Heart right ventricle (tissue), 16 donors: ENCODE data around the gene NUDT7. TPM values are rescaled to one million over a fixed set of nuclear protein-coding genes. Genes with fewer than 3 reads are reported as not detected.

ENCODE experiments used
- ATAC-seq, 8 donors: fragments of 200-7000 bp; cut with Tn5 transposase; one replicate each; pipeline ENCODE4 v1.9.1; 2020; ENCODE audit warnings: mild to moderate bottlenecking in 8 of 8, moderate library complexity in 8 of 8, moderate number of reproducible peaks in 1 of 8
- DNase-seq, 2 donors: peaks; one replicate each; pipeline ENCODE4 v3.0.0-alpha.2; 2020
- H3K27ac ChIP-seq, 10 donors: fragments of 200-600 bp; sonication (generic) in 2 of 10; one replicate each; pipeline versions ENCODE4 v1.5.0 to v1.8.0; 2020 to 2022; ENCODE audit warnings: mild to moderate bottlenecking in 3 of 10
- H3K27me3 ChIP-seq, 7 donors: fragments of 200-600 bp; one replicate each; pipeline ENCODE4 v1.8.0; 2021 to 2022; ENCODE audit warnings: mild to moderate bottlenecking in 2 of 7
- H3K36me3 ChIP-seq, 9 donors: fragments of 200-600 bp; sonication (generic) in 1 of 9; one replicate each; pipeline versions ENCODE4 v1.5.0 to v1.8.0; 2020 to 2022; ENCODE audit warnings: mild to moderate bottlenecking in 2 of 9
- H3K4me1 ChIP-seq, 9 donors: fragments of 200-600 bp; sonication (generic) in 1 of 9; one replicate each; pipeline versions ENCODE4 v1.5.0 to v1.8.0; 2020 to 2022; ENCODE audit warnings: mild to moderate bottlenecking in 4 of 9
- H3K4me3 ChIP-seq, 10 donors: fragments of 200-600 bp; sonication (generic) in 2 of 10; one replicate each; pipeline versions ENCODE4 v1.5.0 to v1.8.0; 2020 to 2022; ENCODE audit warnings: mild to moderate bottlenecking in 7 of 10, moderate library complexity in 2 of 10
- H3K9me3 ChIP-seq, 11 donors: fragments of 200-600 bp in 10 of 11; sonication (generic) in 2 of 11; one replicate each; pipeline versions ENCODE4 v1.5.0 to v1.8.0; 2013 to 2022; ENCODE audit warnings: mild to moderate bottlenecking in 2 of 11, control low read depth in 1 of 11, moderate library complexity in 1 of 11
- CTCF ChIP-seq, 9 donors: fragments of 200-600 bp; sonication (generic) in 2 of 9; IDR thresholded peaks; one replicate each; pipeline versions ENCODE4 v1.5.0 to v1.8.0; 2021 to 2022; ENCODE audit warnings: antibody characterized with exemption in 9 of 9, mild to moderate bottlenecking in 5 of 9, moderate library complexity in 1 of 9
- WGBS, 2 donors: extraction: QIAGEN DNeasy Blood & Tissue Kit; methylation state at CpG; one replicate each; pipeline ENCODE4 v1.1.7; 2013; ENCODE audit warnings: inconsistent platforms in 1 of 2; 5-methylcytosine and 5-hydroxymethylcytosine counted together
- intact Hi-C, 10 donors: fragments of 100-400 bp; cut with DNase I; formaldehyde crosslinking; loops; one replicate each; pipeline versions ENCODE4 v1.11.1 to v1.14.2; 2022
- polyA plus RNA-seq, 2 donors: library from polyadenylated mRNA; stranded (reverse); fragments of 200-250 nt; gene quantifications; one replicate each; pipeline ENCODE4 v1.2.3, GENCODE V29; 2013
- total RNA-seq, 10 donors: library from RNA; stranded (reverse); fragmentation: NEBNext Ultra II Directional in 3 of 10; extraction: Animal tissue kit (Norgen Biotek cat#: 25700) in 3 of 10; gene quantifications; one replicate each; pipeline versions ENCODE4 v1.2.1 to v1.2.4, GENCODE V29; 2021 to 2023
- donor health status: Arrhythmogenic right ventricular cardiomyopathy.
- donor health status: ischemic (EF 13 %, LVEDD 7.1; RV severe dilation, severe dysfunction).
- donor health status: healthy with polysubstance abuse.
- donor health status: DM: no; HTN: yes; CAD: no.
- donor health status: DM: no; HTN: no; CAD: no.
- donor health status: ischemic (EF 25% LVEDD 6.9; RV normal size, moderate dysfunction).
- donor health status: ischemic (EF 25% LVEDD 5.7; RV mildly dilated, moderate dysfunction).
- donor health status: healthy.
- donor health status: DM: yes; HTN: yes; CAD: no.
- donor health status: Ischemic cardiomyopathy.
- donor health status: ischemic (EF 35%, LVEDD 5.7; RV mildly dilated, moderate dysfunction).
- donor health status: nonischemic (EF 11% LVEDD 7.7; RV severe dilation, severe dysfunction).
- donor health status: DM: yes; HTN: yes; CAD: no.
- donor health status: PGD.
- donor health status: ischemic (EF 29% LVEDD 5.4; RV normal size, mild dysfunction).
- donor health status: nonischemic (EF 23%, LVEDD 6.1; RV moderate dilation, normal function).

NUDT7 gene
- total and polyA plus RNA-seq, 12 donors = 10.3 to 75.7 (median 46.9) TPM

- WGBS, 2 donors = 92 to 94% methylated on average over 1 of the region's 1 CpG
- DNase-seq (no peak), ATAC-seq (no peak)
- Histone ChIP-seq H3K36me3 (no peaks in the 10 kb centered on the region), H3K9me3 (no peaks in the 10 kb centered on the region), H3K4me3 (no peak overlapping the region), H3K27ac (no peak overlapping the region), H3K27me3 (no peaks in the 10 kb centered on the region), H3K4me1 (peaks cover 0 to 8% (median 3%) of the 10 kb centered on the region in 9 donors)
- intact Hi-C loops = no loop called here
- no peak for TF ChIP-seq CTCF (IDR thresholded peaks at IDR 0.05)
Measured at GRCh38 chr16:77763994-77764393, 41.7 kb downstream of the NUDT7 start.

- Histone ChIP-seq H3K4me1 (peaks cover 0 to 8% (median 0%) of the 10 kb centered on the region in 9 donors), H3K9me3 (no peaks in the 10 kb centered on the region), H3K4me3 (no peak overlapping the region), H3K27ac (no peak overlapping the region), H3K27me3 (no peaks in the 10 kb centered on the region), H3K36me3 (no peaks in the 10 kb centered on the region)
- no peak for TF ChIP-seq CTCF (IDR thresholded peaks at IDR 0.05)
- ATAC-seq (no peak), DNase-seq (no peak)
- intact Hi-C loops = no loop called here
- WGBS, 2 donors = 65 to 79% methylated on average over 4 of the region's 4 CpGs
Measured at GRCh38 chr16:77767211-77767610, 44.9 kb downstream of the NUDT7 start.

- no peaks in the 10 kb centered on the region for H3K36me3 ChIP-seq
- DNase-seq = no peak
- no peak overlapping the region for H3K4me3 ChIP-seq
- H3K27me3 ChIP-seq = no peaks in the 10 kb centered on the region
- peaks cover 0 to 8% (median 0%) of the 10 kb centered on the region in 9 donors for H3K4me1 ChIP-seq
- H3K27ac ChIP-seq = no peak overlapping the region
- intact Hi-C loops = no loop called here
- H3K9me3 ChIP-seq = no peaks in the 10 kb centered on the region
- WGBS, 2 donors = 52 to 69% methylated on average over 3 of the region's 3 CpGs
- TF ChIP-seq CTCF (IDR thresholded peaks at IDR 0.05) = no peak
- ATAC-seq = no peak
Measured at GRCh38 chr16:77767826-77768225, 45.5 kb downstream of the NUDT7 start.

GRCh38 chr16:77775911-77776909 lies 53.9 kb downstream of the NUDT7 start:
- Histone ChIP-seq H3K4me1 (no peaks in the 10 kb centered on the region), H3K9me3 (no peaks in the 10 kb centered on the region), H3K36me3 (no peaks in the 10 kb centered on the region), H3K4me3 (no peak overlapping the region), H3K27me3 (no peaks in the 10 kb centered on the region), H3K27ac (no peak overlapping the region)
- DNase-seq (no peak), ATAC-seq (no peak)
- WGBS, 2 donors = 77 to 85% methylated on average over 6 of the region's 6 CpGs
- intact Hi-C loops = no loop called here
- TF ChIP-seq CTCF (IDR thresholded peaks at IDR 0.05) = no peak
